H9 (cell line): Measurements from ENCODE around the gene LCP1. TPM values are rescaled to one million over a fixed set of nuclear protein-coding genes. Genes with fewer than 3 reads are reported as not detected.

Experiments
- DNase-seq: peaks from one replicate; pipeline ENCODE4 v3.0.0-alpha.2; 2017
- H2AFZ ChIP-seq: one replicate; pipeline ENCODE4 v1.6.1; 2013; ENCODE audit warnings: mild to moderate bottlenecking, low read length, control low read depth, moderate library complexity
- H2AK5ac ChIP-seq: 2 replicates; pipeline ENCODE4 v1.6.1; 2013; ENCODE audit warnings: low read length, control low read depth, mixed read lengths; ENCODE audit not compliant: insufficient read length
- H2BK120ac ChIP-seq: one replicate; pipeline ENCODE4 v1.6.1; 2013; ENCODE audit warnings: low read depth, mild to moderate bottlenecking, low read length, control low read depth, inconsistent platforms; ENCODE audit not compliant: poor library complexity, severe bottlenecking
- H2BK12ac ChIP-seq: 2 replicates; pipeline ENCODE4 v1.6.1; 2013; ENCODE audit warnings: low read length, control low read depth, mixed read lengths, low read depth; ENCODE audit not compliant: insufficient read length
- H2BK15ac ChIP-seq: 2 replicates; pipeline ENCODE4 v1.6.1; 2013; ENCODE audit warnings: low read depth, low read length, control low read depth
- H2BK20ac ChIP-seq: one replicate; pipeline ENCODE4 v1.6.1; 2013; ENCODE audit warnings: low read depth, mild to moderate bottlenecking, low read length, control low read depth, inconsistent platforms; ENCODE audit not compliant: poor library complexity, severe bottlenecking
- H2BK5ac ChIP-seq: 2 replicates; pipeline ENCODE4 v1.6.1; 2013; ENCODE audit warnings: low read length, control low read depth, mixed read lengths; ENCODE audit not compliant: insufficient read length
- H3K14ac ChIP-seq: 2 replicates; pipeline ENCODE4 v1.6.1; 2013; ENCODE audit warnings: low read length, control low read depth; ENCODE audit not compliant: insufficient read depth
- H3K18ac ChIP-seq: 2 replicates; pipeline ENCODE4 v1.6.1; 2013; ENCODE audit warnings: low read depth, mild to moderate bottlenecking, mixed read lengths, low read length, control low read depth; ENCODE audit not compliant: insufficient read length
- H3K23ac ChIP-seq: 2 replicates; pipeline ENCODE4 v1.6.1; 2013; ENCODE audit warnings: low read length, control low read depth, mixed read lengths, low read depth; ENCODE audit not compliant: insufficient read length
- H3K23me2 ChIP-seq: 2 replicates; pipeline ENCODE4 v1.6.1; 2013; ENCODE audit warnings: low read depth, mild to moderate bottlenecking, mixed read lengths, low read length, control low read depth; ENCODE audit not compliant: insufficient read length, poor library complexity, severe bottlenecking
- H3K27ac ChIP-seq: 2 replicates; pipeline ENCODE4 v1.5.1; 2013; ENCODE audit warnings: low read length, control low read depth, mixed read lengths, low read depth; ENCODE audit not compliant: insufficient read length
- H3K27me3 ChIP-seq: 2 replicates; pipeline ENCODE4 v1.6.1; 2013; ENCODE audit warnings: low read length, control low read depth, inconsistent platforms; ENCODE audit not compliant: insufficient read depth
- H3K4ac ChIP-seq: 2 replicates; pipeline ENCODE4 v1.6.1; 2013; ENCODE audit warnings: low read depth, mild to moderate bottlenecking, control low read depth, inconsistent platforms, low read length, moderate library complexity
- H3K4me1 ChIP-seq: 2 replicates; pipeline ENCODE4 v1.6.1; 2013; ENCODE audit warnings: low read length, control low read depth, inconsistent platforms; ENCODE audit not compliant: insufficient read depth
- H3K4me2 ChIP-seq: 2 replicates; pipeline ENCODE4 v1.6.1; 2013; ENCODE audit warnings: low read length, control low read depth, mixed read lengths; ENCODE audit not compliant: insufficient read length, insufficient read depth
- H3K56ac ChIP-seq: 2 replicates; pipeline ENCODE4 v1.6.1; 2013; ENCODE audit warnings: low read depth, mild to moderate bottlenecking, mixed read lengths, low read length, control low read depth; ENCODE audit not compliant: insufficient read length
- H3K79me1 ChIP-seq: 2 replicates; pipeline ENCODE4 v1.6.1; 2013; ENCODE audit warnings: low read depth, mild to moderate bottlenecking, moderate library complexity, low read length, control low read depth, inconsistent platforms; ENCODE audit not compliant: insufficient read depth, poor library complexity, severe bottlenecking
- H3K79me2 ChIP-seq: 2 replicates; pipeline ENCODE4 v1.6.1; 2013; ENCODE audit warnings: low read length, control low read depth, inconsistent platforms; ENCODE audit not compliant: insufficient read depth
- H3K9ac ChIP-seq: 2 replicates; pipeline ENCODE4 v1.6.1; 2013; ENCODE audit warnings: low read length, control low read depth, mixed read lengths; ENCODE audit not compliant: insufficient read length; ENCODE audit errors: extremely low read depth
- H3K9me3 ChIP-seq: one replicate; pipeline ENCODE4 v1.6.1; 2013; ENCODE audit warnings: low read depth, low read length, inconsistent platforms; ENCODE audit not compliant: control insufficient read depth
- H3T11ph ChIP-seq: one replicate; pipeline ENCODE4 v1.6.1; 2013; ENCODE audit warnings: mild to moderate bottlenecking, low read length, control low read depth, inconsistent platforms
- H4K20me1 ChIP-seq: one replicate; pipeline ENCODE4 v1.6.1; 2013; ENCODE audit not compliant: control insufficient read depth, insufficient read length, insufficient read depth
- H4K5ac ChIP-seq: 2 replicates; pipeline ENCODE4 v1.6.1; 2013; ENCODE audit warnings: low read depth, mild to moderate bottlenecking, mixed read lengths, low read length, control low read depth; ENCODE audit not compliant: insufficient read length
- H4K8ac ChIP-seq: replicated peaks from 2 replicates; pipeline ENCODE4 v1.6.1; 2013; ENCODE audit warnings: low read length, control low read depth, mixed read lengths, low read depth; ENCODE audit not compliant: insufficient read length
- H4K91ac ChIP-seq: 2 replicates; pipeline ENCODE4 v1.6.1; 2013; ENCODE audit warnings: low read depth, mild to moderate bottlenecking, moderate library complexity, mixed read lengths, low read length, control low read depth; ENCODE audit not compliant: insufficient read length
- H3K27ac Mint-ChIP-seq, 3 experiments: 2 replicates in 2 of 3; 3 replicates in 1 of 3; pipeline ENCODE4 v1.8.0; 2020 to 2021; ENCODE audit warnings: mixed read lengths in 3 of 3, mild to moderate bottlenecking in 1 of 3, moderate library complexity in 1 of 3
- H3K27me3 Mint-ChIP-seq: 2 replicates; pipeline ENCODE4 v1.8.0; 2021; ENCODE audit warnings: low read depth, mild to moderate bottlenecking, moderate library complexity, mixed read lengths
- H3K36me3 Mint-ChIP-seq, 3 experiments: 2 replicates in 2 of 3; 3 replicates in 1 of 3; pipeline ENCODE4 v1.8.0; 2020 to 2021; ENCODE audit warnings: low read depth in 3 of 3, mixed read lengths in 3 of 3; ENCODE audit not compliant: insufficient read depth in 1 of 3
- H3K4me1 Mint-ChIP-seq, 2 experiments: 2 replicates each; pipeline ENCODE4 v1.8.0; 2020; ENCODE audit warnings: mixed read lengths in 2 of 2
- H3K4me3 Mint-ChIP-seq, 2 experiments: 2 replicates in 1 of 2; 3 replicates in 1 of 2; pipeline ENCODE4 v1.8.0; 2020 to 2021; ENCODE audit warnings: mild to moderate bottlenecking in 2 of 2, mixed read lengths in 2 of 2, moderate library complexity in 1 of 2
- H3K9me3 Mint-ChIP-seq, 2 experiments: 2 replicates in 1 of 2; 3 replicates in 1 of 2; pipeline ENCODE4 v1.8.0; 2020; ENCODE audit warnings: mild to moderate bottlenecking in 2 of 2, mixed read lengths in 2 of 2, moderate library complexity in 1 of 2
- CTCF ChIP-seq: fragments of 200-600 bp; sonication (generic); conservative IDR thresholded peaks from 3 replicates; pipeline ENCODE4 v1.8.0; 2021; ENCODE audit warnings: antibody characterized with exemption, mild to moderate bottlenecking
- WGBS: extraction: QIAGEN DNeasy Blood & Tissue Kit; methylation state at CpG from one replicate; pipeline ENCODE4 v1.1.7; 2013; ENCODE audit warnings: missing lambda C conversion rate, low lambda C conversion rate, mixed read lengths; ENCODE audit not compliant: insufficient read length; ENCODE audit errors: extremely low coverage; 5-methylcytosine and 5-hydroxymethylcytosine counted together
- total RNA-seq: library from RNA; stranded (reverse); gene quantifications from 2 replicates; pipeline ENCODE4 v1.2.1, GENCODE V29; 2021

LCP1 gene
- total RNA-seq, 1 experiment from 2014 or later = 0.81 TPM

DNA sequence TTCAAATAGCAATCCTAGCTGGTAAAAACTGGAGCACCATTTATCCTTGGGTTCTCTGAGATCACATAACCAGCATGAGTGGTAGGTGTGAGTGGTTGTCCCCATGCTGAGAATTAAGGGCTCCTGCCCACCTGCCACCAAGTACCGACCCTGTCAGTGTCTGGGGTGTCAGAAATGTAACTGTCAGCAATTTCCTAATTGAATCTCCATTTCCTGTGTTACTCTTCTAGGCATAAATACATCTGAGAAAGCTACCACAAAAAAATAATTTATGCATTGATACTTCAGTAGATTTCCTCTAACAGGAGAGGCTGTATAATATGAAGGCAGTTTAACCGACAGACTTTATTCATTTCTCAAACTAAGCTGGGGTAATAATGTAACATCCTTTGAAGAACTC, 102.2 kb downstream of the LCP1 start:
- H2BK12ac ChIP-seq = no peak overlapping the region
- H3K23ac ChIP-seq = no peak overlapping the region
- WGBS = no CpG with 5 or more reads among the region's 2 CpGs
- Mint-ChIP-seq H3K27me3 (peaks cover 5% of the 10 kb centered on the region; the same call in 1 of the 2 replicates), H3K4me3 (no peak overlapping the region), H3K4me1 (no peaks in the 10 kb centered on the region), H3K27ac (no peak overlapping the region), H3K9me3 (peaks cover under 1 to 1% of the 10 kb centered on the region in 2 experiments; a peak in 1 of 5 replicates), H3K36me3 (peaks cover 0 to 1% (median 0%) of the 10 kb centered on the region in 3 experiments; a peak in 1 of 7 replicates)
- no peak overlapping the region for H4K8ac ChIP-seq
- no peaks in the 10 kb centered on the region for H3K79me2 ChIP-seq
- H3K9me3 ChIP-seq = no peaks in the 10 kb centered on the region
- H3K18ac ChIP-seq = no peak overlapping the region
- no peak overlapping the region for H2BK20ac ChIP-seq
- no peak overlapping the region for H2AK5ac ChIP-seq
- no peaks in the 10 kb centered on the region for H4K20me1 ChIP-seq
- no peak overlapping the region for H2BK15ac ChIP-seq
- no peaks in the 10 kb centered on the region for H3K27me3 ChIP-seq
- no peak overlapping the region for H3K56ac ChIP-seq
- TF ChIP-seq CTCF = no peak
- H2BK120ac ChIP-seq = no peak overlapping the region
- H3K4me2 ChIP-seq = no peak overlapping the region
- no peaks in the 10 kb centered on the region for H3K79me1 ChIP-seq
- no peak overlapping the region for H3K4ac ChIP-seq
- no peak overlapping the region for H3T11ph ChIP-seq
- H2BK5ac ChIP-seq = no peak overlapping the region
- H3K14ac ChIP-seq = no peak overlapping the region
- H3K4me1 ChIP-seq = no peaks in the 10 kb centered on the region
- no peaks in the 10 kb centered on the region for H3K23me2 ChIP-seq
- no peak overlapping the region for H2AFZ ChIP-seq
- no peak overlapping the region for H3K27ac ChIP-seq
- H4K5ac ChIP-seq = no peak overlapping the region
- no peak overlapping the region for H3K9ac ChIP-seq
- DNase-seq = no peak
- no peak overlapping the region for H4K91ac ChIP-seq
